Body of pancreas (tissue), 4 donors: ENCODE results near the gene GTPBP4.

ENCODE experiments used
- POLR2A ChIP-seq, 3 donors: fragments of 450-650 bp; IDR thresholded peaks; one replicate each; pipeline ENCODE4 v1.6.1; 2016; ENCODE audit warnings: antibody characterized with exemption in 3 of 3, mild to moderate bottlenecking in 2 of 3
- TF ChIP-seq, protein P1 (sequence below), 7 experiments: fragments of 450-650 bp in 4 of 7; fragments of 200-600 bp in 3 of 7; sonication (generic) in 3 of 7; IDR thresholded peaks; one replicate each; pipeline ENCODE4 v1.5.1; 2016 to 2019; ENCODE audit warnings: antibody characterized with exemption in 7 of 7

DNA sequence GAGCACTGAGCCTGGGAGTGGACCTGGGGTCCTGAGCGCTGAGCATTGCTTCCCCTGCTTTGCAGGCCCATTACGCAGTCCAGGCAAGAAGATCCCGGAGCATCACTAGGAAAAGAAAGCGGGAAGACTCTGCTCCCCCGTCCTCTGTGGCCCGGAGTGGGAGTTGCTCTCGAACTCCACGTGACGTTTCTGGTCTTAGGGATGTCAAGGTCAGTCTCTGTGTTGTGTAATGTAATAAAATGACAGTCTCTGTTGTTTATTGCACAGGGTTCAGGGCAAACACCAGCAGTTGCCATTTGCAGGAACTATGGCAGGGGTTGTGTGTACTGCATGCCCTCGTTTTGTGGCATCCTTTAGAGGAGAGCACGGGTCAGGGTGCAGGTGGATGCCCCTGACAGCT is 27.5 kb downstream of the GTPBP4 start:
- TF ChIP-seq, protein P1, sequence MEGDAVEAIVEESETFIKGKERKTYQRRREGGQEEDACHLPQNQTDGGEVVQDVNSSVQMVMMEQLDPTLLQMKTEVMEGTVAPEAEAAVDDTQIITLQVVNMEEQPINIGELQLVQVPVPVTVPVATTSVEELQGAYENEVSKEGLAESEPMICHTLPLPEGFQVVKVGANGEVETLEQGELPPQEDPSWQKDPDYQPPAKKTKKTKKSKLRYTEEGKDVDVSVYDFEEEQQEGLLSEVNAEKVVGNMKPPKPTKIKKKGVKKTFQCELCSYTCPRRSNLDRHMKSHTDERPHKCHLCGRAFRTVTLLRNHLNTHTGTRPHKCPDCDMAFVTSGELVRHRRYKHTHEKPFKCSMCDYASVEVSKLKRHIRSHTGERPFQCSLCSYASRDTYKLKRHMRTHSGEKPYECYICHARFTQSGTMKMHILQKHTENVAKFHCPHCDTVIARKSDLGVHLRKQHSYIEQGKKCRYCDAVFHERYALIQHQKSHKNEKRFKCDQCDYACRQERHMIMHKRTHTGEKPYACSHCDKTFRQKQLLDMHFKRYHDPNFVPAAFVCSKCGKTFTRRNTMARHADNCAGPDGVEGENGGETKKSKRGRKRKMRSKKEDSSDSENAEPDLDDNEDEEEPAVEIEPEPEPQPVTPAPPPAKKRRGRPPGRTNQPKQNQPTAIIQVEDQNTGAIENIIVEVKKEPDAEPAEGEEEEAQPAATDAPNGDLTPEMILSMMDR (IDR thresholded peaks at IDR 0.05), result no peak
- TF ChIP-seq POLR2A (IDR thresholded peaks at IDR 0.05), result no peak
